Nephron (organoid): ENCODE data around the gene DIP2C.
"Not testable (repeated sequence)": the region's sequence is repeated elsewhere in the genome, so short reads cannot be mapped to it uniquely, and the experiment has no call there.

Source experiments
- H3K27ac Mint-ChIP-seq, 3 experiments: 2 replicates each; pipeline ENCODE4 v1.8.0; 2020; ENCODE audit warnings: mixed read lengths in 3 of 3, mild to moderate bottlenecking in 2 of 3, moderate library complexity in 1 of 3
- H3K27me3 Mint-ChIP-seq: 2 replicates; pipeline ENCODE4 v1.8.0; 2021; ENCODE audit warnings: low read depth, mild to moderate bottlenecking, moderate library complexity, mixed read lengths
- H3K36me3 Mint-ChIP-seq: 2 replicates; pipeline ENCODE4 v1.8.0; 2020; ENCODE audit warnings: low read depth, mixed read lengths
- H3K4me1 Mint-ChIP-seq: 2 replicates; pipeline ENCODE4 v1.8.0; 2020; ENCODE audit warnings: mixed read lengths
- H3K4me3 Mint-ChIP-seq, 3 experiments: 2 replicates each; pipeline ENCODE4 v1.8.0; 2020; ENCODE audit warnings: mild to moderate bottlenecking in 3 of 3, mixed read lengths in 3 of 3, moderate library complexity in 2 of 3
- H3K9me3 Mint-ChIP-seq: 2 replicates; pipeline ENCODE4 v1.8.0; 2020; ENCODE audit warnings: mixed read lengths
- TF ChIP-seq, protein P1 (sequence below), 3 experiments: fragments of 200-600 bp; sonication (generic); IDR thresholded peaks; one replicate each; pipeline ENCODE4 v1.5.0; 2021; ENCODE audit warnings: antibody characterized with exemption in 3 of 3; ENCODE audit not compliant: unreplicated experiment in 3 of 3

The DIP2C gene

DNA sequence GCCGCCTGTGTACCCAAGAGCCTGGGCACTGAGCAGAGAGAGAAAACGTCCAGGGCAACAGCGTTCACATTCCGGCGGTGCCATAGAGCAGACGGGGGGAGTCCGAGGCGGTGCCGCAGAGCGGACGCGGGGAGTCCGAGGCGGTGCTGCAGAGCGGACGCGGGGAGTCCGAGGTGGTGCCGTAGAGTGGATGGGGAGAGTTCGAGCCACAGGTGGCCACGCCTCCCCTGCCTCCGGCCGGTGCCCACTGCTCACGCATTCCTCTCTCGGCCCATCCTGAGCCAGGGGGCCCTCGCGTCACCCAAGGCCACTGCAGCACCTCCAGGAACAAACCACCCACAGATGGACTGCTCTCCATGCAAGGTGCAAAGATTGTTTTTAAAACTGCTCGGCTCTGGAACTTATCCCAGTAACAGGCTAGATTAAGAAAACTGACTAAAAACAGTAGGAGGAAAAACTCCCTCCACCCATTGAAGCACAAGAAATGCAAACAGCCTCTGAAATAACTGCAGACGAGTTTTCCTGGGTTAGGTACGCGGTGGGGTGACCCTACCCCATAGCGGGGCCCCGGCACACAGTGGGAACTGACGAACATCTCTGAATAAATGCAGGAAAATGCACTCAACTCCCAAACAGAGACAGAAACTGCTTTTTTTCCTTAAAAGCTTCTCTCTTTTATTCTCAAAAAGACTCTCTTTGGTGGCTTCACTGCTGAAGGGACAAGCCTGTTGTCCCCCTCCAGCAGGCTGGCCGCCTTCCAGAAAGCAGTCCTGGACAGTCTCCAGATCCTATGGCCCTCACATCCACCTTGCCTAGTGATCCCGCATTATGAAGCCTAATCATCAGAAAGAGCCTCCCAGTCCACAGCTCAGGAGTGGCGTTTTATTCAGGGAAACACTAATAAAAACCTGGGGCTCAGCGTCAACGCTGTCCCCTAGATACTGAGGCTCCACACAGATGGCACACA, 55.9 kb downstream of the DIP2C start:
- Mint-ChIP-seq H3K4me3 (no peak overlapping the region), H3K36me3 (peaks cover 17% of the 10 kb centered on the region), H3K4me1 (peaks cover 45% of the 10 kb centered on the region), H3K9me3 (no peaks in the 10 kb centered on the region), H3K27ac (peak overlapping the region; percentile 60 to 79 (median 71)), H3K27me3 (no peaks in the 10 kb centered on the region)
- TF ChIP-seq, protein P1, sequence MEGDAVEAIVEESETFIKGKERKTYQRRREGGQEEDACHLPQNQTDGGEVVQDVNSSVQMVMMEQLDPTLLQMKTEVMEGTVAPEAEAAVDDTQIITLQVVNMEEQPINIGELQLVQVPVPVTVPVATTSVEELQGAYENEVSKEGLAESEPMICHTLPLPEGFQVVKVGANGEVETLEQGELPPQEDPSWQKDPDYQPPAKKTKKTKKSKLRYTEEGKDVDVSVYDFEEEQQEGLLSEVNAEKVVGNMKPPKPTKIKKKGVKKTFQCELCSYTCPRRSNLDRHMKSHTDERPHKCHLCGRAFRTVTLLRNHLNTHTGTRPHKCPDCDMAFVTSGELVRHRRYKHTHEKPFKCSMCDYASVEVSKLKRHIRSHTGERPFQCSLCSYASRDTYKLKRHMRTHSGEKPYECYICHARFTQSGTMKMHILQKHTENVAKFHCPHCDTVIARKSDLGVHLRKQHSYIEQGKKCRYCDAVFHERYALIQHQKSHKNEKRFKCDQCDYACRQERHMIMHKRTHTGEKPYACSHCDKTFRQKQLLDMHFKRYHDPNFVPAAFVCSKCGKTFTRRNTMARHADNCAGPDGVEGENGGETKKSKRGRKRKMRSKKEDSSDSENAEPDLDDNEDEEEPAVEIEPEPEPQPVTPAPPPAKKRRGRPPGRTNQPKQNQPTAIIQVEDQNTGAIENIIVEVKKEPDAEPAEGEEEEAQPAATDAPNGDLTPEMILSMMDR (IDR thresholded peaks at IDR 0.05; ENCODE audit: unreplicated experiment in 3 of 3) = no peak

- H3K27ac Mint-ChIP-seq, H3K4me3 Mint-ChIP-seq, H3K9me3 Mint-ChIP-seq, H3K27me3 Mint-ChIP-seq: not testable (repeated sequence)
- peaks cover 49% of the 10 kb centered on the region for H3K4me1 Mint-ChIP-seq
- H3K36me3 Mint-ChIP-seq = peaks cover 20% of the 10 kb centered on the region
Measured at GRCh38 chr10:632807-633177, 56.7 kb downstream of the DIP2C start.

GRCh38 chr10:632155-632806, 57.2 kb downstream of the DIP2C start:
- H3K27me3 Mint-ChIP-seq, H3K27ac Mint-ChIP-seq, H3K4me3 Mint-ChIP-seq, H3K9me3 Mint-ChIP-seq: not testable (repeated sequence)
- Mint-ChIP-seq H3K36me3 (peaks cover 20% of the 10 kb centered on the region), H3K4me1 (peaks cover 47% of the 10 kb centered on the region)

- TF ChIP-seq, protein P1 (IDR thresholded peaks at IDR 0.05; ENCODE audit: unreplicated experiment in 3 of 3) = no peak
- H3K4me3 Mint-ChIP-seq = no peak overlapping the region
- peaks cover 47% of the 10 kb centered on the region for H3K4me1 Mint-ChIP-seq
- H3K9me3 Mint-ChIP-seq = no peaks in the 10 kb centered on the region
- no peaks in the 10 kb centered on the region for H3K27me3 Mint-ChIP-seq
- H3K36me3 Mint-ChIP-seq = peaks cover 20% of the 10 kb centered on the region
- no peak overlapping the region for H3K27ac Mint-ChIP-seq
Measured at GRCh38 chr10:631266-631665, 58.2 kb downstream of the DIP2C start.

DNA sequence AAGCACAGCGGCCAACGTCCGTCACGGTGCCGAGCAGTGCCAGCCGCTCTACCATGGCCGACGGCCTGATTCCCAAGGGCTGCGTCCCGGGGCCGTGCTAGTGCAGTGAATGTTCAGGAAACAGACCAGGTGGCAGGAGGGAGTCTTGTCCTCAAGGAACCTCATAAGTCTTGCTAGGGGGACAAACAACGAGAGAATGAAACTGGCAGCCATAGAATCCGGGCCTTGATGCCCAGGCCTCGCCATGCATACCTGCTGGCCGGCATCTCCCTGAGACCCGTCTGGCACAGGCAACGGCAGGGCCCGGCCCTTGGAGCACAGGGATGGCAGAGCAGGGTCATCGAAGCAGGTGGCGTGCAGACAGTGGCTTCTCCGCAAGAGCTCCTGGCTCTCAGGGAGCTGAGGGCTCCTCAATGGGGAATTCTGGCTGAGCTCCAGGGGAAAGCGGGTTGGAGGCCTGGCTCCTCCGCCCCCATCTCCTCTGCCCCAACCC, 58.8 kb downstream of the DIP2C start:
- Mint-ChIP-seq H3K4me3 (no peak overlapping the region), H3K36me3 (peaks cover 20% of the 10 kb centered on the region), H3K27ac (no peak overlapping the region), H3K4me1 (peaks cover 51% of the 10 kb centered on the region), H3K27me3 (no peaks in the 10 kb centered on the region), H3K9me3 (no peaks in the 10 kb centered on the region)
- TF ChIP-seq, protein P1 (IDR thresholded peaks at IDR 0.05; ENCODE audit: unreplicated experiment in 3 of 3) = no peak

- Mint-ChIP-seq H3K27me3 (no peaks in the 10 kb centered on the region), H3K4me3 (no peak overlapping the region), H3K27ac (no peak overlapping the region), H3K4me1 (peaks cover 56% of the 10 kb centered on the region), H3K36me3 (peaks cover 20% of the 10 kb centered on the region), H3K9me3 (no peaks in the 10 kb centered on the region)
- TF ChIP-seq, protein P1 (IDR thresholded peaks at IDR 0.05; ENCODE audit: unreplicated experiment in 3 of 3) = no peak
Measured at GRCh38 chr10:629186-629998, 60.1 kb downstream of the DIP2C start.
